HEK293T (cell line): ENCODE results near the gene SH2B2.

Source experiments
- FOXA1 ChIP-seq: fragments of 450-650 bp; IDR thresholded peaks from 2 replicates; pipeline ENCODE4 v1.6.1; 2016; ENCODE audit warnings: mild to moderate bottlenecking
- TARDBP ChIP-seq: fragments of 450-650 bp; IDR thresholded peaks from 2 replicates; pipeline ENCODE4 v1.6.1; 2016

DNA sequence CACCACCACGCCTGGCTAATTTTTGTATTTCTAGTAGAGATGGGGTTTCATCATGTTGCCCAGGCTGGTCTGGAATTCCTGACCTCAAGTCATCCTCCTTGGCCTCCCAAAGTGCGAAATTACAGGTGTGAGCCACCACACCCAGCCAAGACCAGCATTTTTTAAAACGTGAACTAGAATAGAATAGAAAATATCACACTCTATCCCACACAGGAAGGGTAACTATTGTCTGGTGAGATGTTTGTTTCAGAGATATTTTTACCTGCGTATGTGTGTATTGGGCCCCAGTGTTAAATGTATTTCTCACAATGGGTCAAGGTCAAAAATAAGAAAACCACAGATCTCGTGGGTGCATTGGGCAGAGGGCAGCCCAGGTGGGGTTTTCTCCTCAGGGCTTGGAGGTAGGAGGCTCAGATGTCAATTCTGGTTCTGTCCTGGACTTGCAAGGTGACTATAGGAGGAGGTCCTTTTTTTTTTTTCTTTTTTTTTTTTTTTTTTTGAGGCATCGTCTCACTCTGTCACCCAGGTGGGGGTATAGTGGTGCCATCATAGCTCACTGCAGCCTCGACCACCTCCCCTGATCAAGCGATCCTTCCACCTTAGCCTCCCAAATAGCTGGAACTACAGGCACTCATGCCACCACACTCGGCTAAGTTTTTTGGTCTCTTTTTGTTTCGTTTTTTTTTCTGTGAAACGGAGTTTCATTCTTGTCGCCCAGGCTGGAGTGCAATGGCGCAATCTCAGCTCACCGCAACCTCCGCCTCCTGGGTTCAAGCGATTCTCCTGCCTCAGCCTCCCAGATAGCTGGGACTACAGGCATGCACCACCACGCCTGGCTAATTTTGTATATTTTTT lies 19.0 kb downstream of the SH2B2 start:
- TF ChIP-seq FOXA1 (no peak), TARDBP (no peak)
